HAP-1 (cell line): ENCODE results near the gene BLM.
A peak's percentile ranks its signal among the peaks of the same experiment; 100 is the strongest.
"Not testable (repeated sequence)": the region's sequence is repeated elsewhere in the genome, so short reads cannot be mapped to it uniquely, and the experiment has no call there.

Source experiments
- DNase-seq, 2 experiments: peaks; one replicate each; pipeline ENCODE4 v3.0.0-alpha.2; 2016 to 2020; ENCODE audit warnings: low spot score in 2 of 2
- H3K27me3 ChIP-seq: fragments of 250-450 bp; sonication (Bioruptor Pico); 2 replicates; pipeline ENCODE4 v1.5.1; 2020; ENCODE audit warnings: low read depth, mild to moderate bottlenecking, moderate library complexity
- H3K36me3 ChIP-seq: fragments of 250-450 bp; sonication (Bioruptor Pico); replicated peaks from 2 replicates; pipeline ENCODE4 v1.5.1; 2020; ENCODE audit warnings: mild to moderate bottlenecking
- H3K4me1 ChIP-seq: fragments of 250-450 bp; sonication (Bioruptor Pico); 2 replicates; pipeline ENCODE4 v1.5.1; 2020; ENCODE audit warnings: mild to moderate bottlenecking
- H3K4me3 ChIP-seq: fragments of 250-450 bp; sonication (Bioruptor Pico); 2 replicates; pipeline ENCODE4 v1.5.1; 2020; ENCODE audit warnings: mild to moderate bottlenecking, moderate library complexity
- H3K9me3 ChIP-seq: fragments of 250-450 bp; sonication (Bioruptor Pico); 2 replicates; pipeline ENCODE4 v1.5.1; 2020; ENCODE audit warnings: mild to moderate bottlenecking, moderate library complexity
- in situ Hi-C: fragments of 300-500 bp; cut with MboI; formaldehyde crosslinking; loops from 3 replicates; pipeline ENCODE4 v1.14.3; 2020; ENCODE audit warnings: low sequenced_read_pairs, inconsistent platforms, mixed read lengths

The BLM gene

GRCh38 chr15:90716976-90717821 lies at the start of gene BLM:
Gene BLM, plus strand, starts transcription at chr15:90717346. Its CDS starts 30,047 bp downstream, at chr15:90747393.
- H3K27me3 ChIP-seq = no peaks in the 10 kb centered on the region
- H3K4me1 ChIP-seq = no peaks in the 10 kb centered on the region; the same call in 1 of the 2 replicates
- peak; percentile 93 to 96 for DNase-seq
- H3K9me3 ChIP-seq = no peaks in the 10 kb centered on the region
- in situ Hi-C loops = no loop called here
- H3K4me3 ChIP-seq = peak within 1 kb of the TSS; percentile 78
- H3K36me3 ChIP-seq = no peaks in the 10 kb centered on the region

DNA sequence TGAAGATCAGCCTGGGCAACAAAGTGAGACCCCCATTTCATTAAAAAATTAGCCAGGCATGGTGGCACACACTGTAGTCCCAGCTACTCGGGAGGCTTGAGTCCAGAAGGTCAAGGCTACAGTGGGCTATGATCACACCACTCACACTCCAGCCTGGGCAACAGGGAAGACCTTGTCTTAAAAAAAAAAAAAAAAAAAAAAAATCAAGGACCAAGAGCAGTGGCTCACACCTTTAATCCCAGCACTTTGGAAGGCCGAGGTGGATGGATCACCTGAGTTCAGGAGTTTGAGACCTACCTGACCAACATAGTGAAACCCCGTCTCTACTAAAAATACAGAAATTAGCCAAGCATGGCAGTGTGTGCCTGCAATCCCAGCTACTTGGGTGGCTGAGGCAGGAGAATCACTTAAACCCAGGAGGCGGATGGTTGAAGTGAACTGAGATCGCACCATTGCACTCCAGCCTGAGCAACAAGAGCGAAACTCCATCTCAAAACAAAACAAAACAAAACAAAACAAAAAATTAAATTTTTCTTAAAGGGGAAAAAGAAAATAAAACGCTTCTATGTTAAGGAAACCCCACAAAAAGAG lies 49.3 kb upstream of the BLM start:
- H3K4me1 ChIP-seq, H3K27me3 ChIP-seq, in situ Hi-C loops: not testable (repeated sequence)

DNA sequence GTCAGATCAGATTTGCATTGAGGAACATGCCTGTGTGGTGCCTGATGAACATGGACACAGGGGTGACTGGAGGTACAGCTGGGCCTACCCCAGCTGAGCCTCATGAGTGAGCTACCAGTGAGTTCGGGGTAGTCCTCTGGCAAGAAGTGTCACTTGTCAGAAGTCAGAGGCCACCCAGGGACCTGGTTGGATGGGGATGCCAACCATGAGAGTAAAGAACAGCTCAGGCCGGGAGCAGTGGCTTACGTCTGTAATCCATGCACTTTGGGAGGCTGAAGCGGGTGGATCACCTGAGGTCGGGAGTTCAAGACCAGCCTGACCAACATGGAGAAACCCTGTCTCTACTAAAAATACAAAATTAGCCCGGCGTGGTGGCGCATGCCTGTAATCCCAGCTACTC lies 46.5 kb upstream of the BLM start:
- H3K4me3 ChIP-seq, H3K27me3 ChIP-seq, DNase-seq, H3K36me3 ChIP-seq, in situ Hi-C loops, H3K9me3 ChIP-seq, H3K4me1 ChIP-seq: not testable (repeated sequence)

More for the DNA sequence above, 49.3 kb upstream of the BLM start:
- H3K9me3 ChIP-seq, H3K36me3 ChIP-seq, H3K4me3 ChIP-seq, DNase-seq: not testable (repeated sequence)

DNA sequence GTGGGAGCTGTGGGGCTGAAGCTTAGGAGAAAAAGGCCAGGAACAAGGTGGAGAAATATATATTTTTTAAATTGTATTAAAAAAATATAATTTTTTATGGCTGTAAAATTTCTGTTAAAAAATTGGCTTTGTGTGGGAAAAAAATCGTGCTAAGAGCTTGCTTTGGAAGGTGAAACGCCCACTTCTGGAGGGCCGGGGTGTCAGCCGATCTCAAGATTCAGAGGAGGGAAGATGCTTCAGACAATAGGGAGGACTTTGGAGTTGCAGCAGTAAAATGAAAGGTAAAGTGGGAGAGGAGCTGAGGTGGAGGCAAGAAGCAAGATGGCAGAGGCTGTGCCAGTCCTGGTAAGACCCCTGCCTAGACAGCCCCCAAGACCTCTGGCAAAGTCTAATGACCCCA lies 45.9 kb upstream of the BLM start:
- 0 out of 2 replicates have a peak, but pooled peaks cover 2% of the 10 kb centered on the region for H3K27me3 ChIP-seq
- DNase-seq = no peak
- H3K36me3 ChIP-seq = no peaks in the 10 kb centered on the region
- no peaks in the 10 kb centered on the region for H3K4me1 ChIP-seq
- no peak overlapping the region for H3K4me3 ChIP-seq
- in situ Hi-C loops = no loop called here
- no peaks in the 10 kb centered on the region for H3K9me3 ChIP-seq

- in situ Hi-C loops, H3K9me3 ChIP-seq, H3K27me3 ChIP-seq, DNase-seq, H3K4me3 ChIP-seq, H3K4me1 ChIP-seq, H3K36me3 ChIP-seq: not testable (repeated sequence)
Measured at GRCh38 chr15:90673357-90673756, 43.8 kb upstream of the BLM start.

- Histone ChIP-seq H3K4me1 (no peaks in the 10 kb centered on the region), H3K4me3 (no peak overlapping the region), H3K27me3 (0 out of 2 replicates have a peak, but pooled peaks cover 2% of the 10 kb centered on the region), H3K36me3 (no peaks in the 10 kb centered on the region), H3K9me3 (no peaks in the 10 kb centered on the region)
- in situ Hi-C loops = no loop called here
- no peak for DNase-seq
Measured at GRCh38 chr15:90674476-90674875, 42.7 kb upstream of the BLM start.

GRCh38 chr15:90675464-90675863 lies 41.7 kb upstream of the BLM start:
- in situ Hi-C loops = no loop called here
- H3K4me3 ChIP-seq = no peak overlapping the region
- no peaks in the 10 kb centered on the region for H3K36me3 ChIP-seq
- DNase-seq = no peak
- H3K4me1 ChIP-seq = no peaks in the 10 kb centered on the region
- H3K27me3 ChIP-seq = 0 out of 2 replicates have a peak, but pooled peaks cover 2% of the 10 kb centered on the region
- H3K9me3 ChIP-seq = no peaks in the 10 kb centered on the region

DNA sequence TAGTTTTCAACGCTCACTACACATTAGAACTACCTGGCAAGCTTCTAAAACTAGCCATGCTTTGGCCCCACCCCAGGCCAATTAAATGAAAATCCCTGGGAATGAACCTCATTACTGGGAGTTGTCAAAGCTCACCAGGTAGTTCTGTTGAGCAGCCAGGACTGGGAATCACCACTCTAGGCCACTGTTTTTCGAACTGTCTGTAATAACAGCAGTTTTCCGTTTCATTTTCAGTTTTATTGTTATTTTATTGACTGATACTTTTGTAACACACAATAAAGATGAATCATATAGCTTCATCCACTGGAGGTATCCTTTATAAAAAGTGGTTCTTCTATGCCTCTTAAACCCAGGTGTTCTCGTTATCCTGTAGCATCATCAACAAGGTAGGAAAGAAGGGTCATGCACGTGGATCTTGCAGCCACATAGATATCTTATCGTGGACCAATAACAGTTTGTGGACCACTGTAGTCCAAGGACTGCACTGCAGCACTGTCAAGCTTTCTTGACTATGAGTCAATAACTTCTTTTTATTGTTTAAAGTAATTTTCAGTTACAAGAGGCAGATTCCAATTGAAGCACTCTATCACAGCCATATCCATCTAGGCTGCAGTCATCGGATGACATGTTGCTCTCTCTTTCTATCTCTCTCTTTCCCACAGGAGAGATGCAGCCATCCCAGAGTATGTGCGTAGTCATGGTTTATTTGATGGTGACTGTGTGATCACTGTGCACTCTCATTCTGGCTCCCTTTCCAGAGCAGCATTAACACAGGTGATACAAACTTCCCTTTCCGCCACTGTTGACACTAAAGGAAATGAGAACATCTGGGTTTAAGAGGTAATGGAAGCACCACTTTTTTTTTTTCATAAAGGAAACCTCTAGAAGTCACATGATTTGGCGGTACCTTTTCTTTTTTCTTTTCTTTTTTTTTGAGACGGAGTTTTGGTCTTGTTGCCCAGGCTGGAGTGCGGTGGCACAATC lies 39.0 kb upstream of the BLM start:
- DNase-seq = no peak
- Histone ChIP-seq H3K4me1 (no peaks in the 10 kb centered on the region), H3K4me3 (no peak overlapping the region), H3K9me3 (no peaks in the 10 kb centered on the region), H3K36me3 (no peaks in the 10 kb centered on the region), H3K27me3 (no peaks in the 10 kb centered on the region)
- in situ Hi-C loops = no loop called here

GRCh38 chr15:90679959-90680358 lies 37.2 kb upstream of the BLM start:
- no peaks in the 10 kb centered on the region for H3K36me3 ChIP-seq
- in situ Hi-C loops = no loop called here
- no peak for DNase-seq
- no peaks in the 10 kb centered on the region for H3K27me3 ChIP-seq
- no peaks in the 10 kb centered on the region for H3K9me3 ChIP-seq
- H3K4me1 ChIP-seq = no peaks in the 10 kb centered on the region
- H3K4me3 ChIP-seq = no peak overlapping the region

DNA sequence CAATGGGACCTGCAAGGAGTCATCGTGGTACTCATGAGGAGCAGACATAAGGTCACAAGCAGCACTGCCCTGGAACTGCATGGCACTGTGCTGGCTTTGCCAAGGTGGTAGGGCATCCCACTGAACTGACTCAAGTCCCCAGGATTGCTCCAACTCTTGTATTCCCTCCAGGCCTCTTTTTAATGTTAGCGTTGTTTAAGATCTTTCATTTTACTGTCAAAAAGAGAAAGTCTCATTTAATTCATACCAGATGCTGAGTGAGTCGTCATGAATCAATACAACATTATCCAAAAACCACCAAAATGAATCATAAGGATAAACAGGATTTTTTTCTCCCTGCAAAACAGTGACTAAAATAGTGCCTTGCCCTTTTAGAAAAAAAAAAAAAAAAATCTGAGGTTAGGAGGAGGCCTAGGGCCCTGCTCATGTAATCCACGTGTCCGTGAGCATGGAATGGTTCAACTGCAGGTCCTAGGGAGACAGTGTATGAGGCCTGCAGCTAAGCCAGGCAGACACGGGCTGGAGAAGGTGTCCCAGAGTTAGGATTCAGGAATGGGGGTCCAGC lies 36.7 kb upstream of the BLM start:
- Histone ChIP-seq H3K9me3 (no peaks in the 10 kb centered on the region), H3K36me3 (no peaks in the 10 kb centered on the region), H3K4me1 (no peaks in the 10 kb centered on the region), H3K27me3 (no peaks in the 10 kb centered on the region), H3K4me3 (no peak overlapping the region)
- in situ Hi-C loops = no loop called here
- no peak for DNase-seq

DNA sequence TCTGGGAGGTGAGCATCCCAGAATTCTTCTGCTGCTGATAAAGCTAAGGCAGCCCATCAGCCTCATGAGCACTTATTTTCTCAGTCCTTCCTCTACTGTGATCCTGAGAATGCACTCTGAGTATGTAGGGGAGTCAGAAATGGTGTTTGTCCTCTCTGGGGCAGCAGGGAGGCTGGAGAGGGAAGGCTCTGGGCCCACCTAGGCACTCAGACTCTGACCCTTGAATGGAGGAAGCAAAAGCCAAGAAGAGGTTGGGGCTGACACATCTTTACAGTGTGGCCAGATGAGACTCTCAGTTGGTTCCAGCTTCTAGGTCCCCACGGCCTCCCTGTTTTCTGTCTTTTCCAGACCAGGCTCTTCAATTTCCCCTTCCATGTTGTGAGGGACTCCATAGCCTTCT lies 36.1 kb upstream of the BLM start:
- no peaks in the 10 kb centered on the region for H3K27me3 ChIP-seq
- H3K9me3 ChIP-seq = no peaks in the 10 kb centered on the region
- no peak overlapping the region for H3K4me3 ChIP-seq
- H3K4me1 ChIP-seq = peaks cover 2% of the 10 kb centered on the region
- in situ Hi-C loops = no loop called here
- DNase-seq = no peak
- no peaks in the 10 kb centered on the region for H3K36me3 ChIP-seq

DNA sequence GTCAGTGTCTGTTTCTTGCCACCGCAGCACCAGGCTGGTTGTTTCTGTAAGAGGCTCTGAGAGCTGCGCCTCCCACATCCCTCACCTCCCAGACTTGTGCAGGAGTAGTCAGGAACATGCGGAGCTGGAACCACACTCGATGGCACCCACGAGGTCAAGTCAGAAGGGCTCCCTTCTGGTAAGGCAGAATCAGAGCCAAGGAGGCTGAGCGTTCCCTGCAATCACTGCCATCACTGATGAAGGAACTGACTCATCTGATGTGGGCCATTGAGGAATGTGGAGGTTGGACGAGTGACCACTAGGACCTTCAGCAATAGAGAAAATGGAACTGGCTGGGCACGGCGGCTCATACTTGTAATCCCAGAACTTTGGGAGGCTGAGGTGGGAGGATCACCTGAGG lies 35.7 kb upstream of the BLM start:
- no peaks in the 10 kb centered on the region for H3K27me3 ChIP-seq
- no peak overlapping the region for H3K4me3 ChIP-seq
- no peak for DNase-seq
- H3K9me3 ChIP-seq = no peaks in the 10 kb centered on the region
- no peaks in the 10 kb centered on the region for H3K36me3 ChIP-seq
- in situ Hi-C loops = no loop called here
- H3K4me1 ChIP-seq = peaks cover 6% of the 10 kb centered on the region

- H3K4me1 ChIP-seq = peaks cover 15% of the 10 kb centered on the region
- H3K9me3 ChIP-seq = no peaks in the 10 kb centered on the region
- no peak overlapping the region for H3K4me3 ChIP-seq
- H3K36me3 ChIP-seq = no peaks in the 10 kb centered on the region
- no peaks in the 10 kb centered on the region for H3K27me3 ChIP-seq
- DNase-seq = no peak
- in situ Hi-C loops = no loop called here
Measured at GRCh38 chr15:90683371-90683770, 33.8 kb upstream of the BLM start.
